Astrocyte (in vitro differentiated cells and primary cell): ENCODE results near the gene SCGB1D2. TPM values are rescaled to one million over a fixed set of nuclear protein-coding genes. Genes with fewer than 3 reads are reported as not detected.

Experiments
- DNase-seq: peaks from one replicate; pipeline ENCODE4 v3.0.0-alpha.2; 2010; ENCODE audit warnings: low read depth
- FAIRE-seq: peaks from 2 replicates; lab custom pipeline; 2011; peaks lifted over from hg19 to GRCh38; lab: Jason Lieb, UNC
- H2AFZ ChIP-seq: 2 replicates; pipeline ENCODE4 v1.6.0; 2012; ENCODE audit warnings: low read depth, low read length, inconsistent platforms
- H3K27ac ChIP-seq: 2 replicates; pipeline ENCODE4 v1.5.1; 2011; ENCODE audit warnings: low read depth, low read length, inconsistent platforms
- H3K27me3 ChIP-seq: 2 replicates; pipeline ENCODE4 v1.6.0; 2011; ENCODE audit warnings: low read length, inconsistent platforms; ENCODE audit not compliant: insufficient read depth
- H3K36me3 ChIP-seq: 2 replicates; pipeline ENCODE4 v1.5.1; 2011; ENCODE audit warnings: low read length, inconsistent platforms; ENCODE audit not compliant: insufficient read depth
- H3K4me1 ChIP-seq: 2 replicates; pipeline ENCODE4 v1.5.1; 2011; ENCODE audit warnings: low read length, inconsistent platforms; ENCODE audit not compliant: insufficient read depth
- H3K4me2 ChIP-seq: 2 replicates; pipeline ENCODE4 v1.6.0; 2012; ENCODE audit warnings: low read length, inconsistent platforms
- H3K4me3 ChIP-seq: 2 replicates; pipeline ENCODE4 v1.5.1; 2011; ENCODE audit warnings: low read depth, mild to moderate bottlenecking, low read length, inconsistent platforms; ENCODE audit not compliant: insufficient read depth
- H3K79me2 ChIP-seq: 2 replicates; pipeline ENCODE4 v1.6.0; 2012; ENCODE audit warnings: mild to moderate bottlenecking, low read length, inconsistent platforms; ENCODE audit not compliant: insufficient read depth
- H3K9ac ChIP-seq: 2 replicates; pipeline ENCODE4 v1.6.0; 2012; ENCODE audit warnings: mild to moderate bottlenecking, low read length, inconsistent platforms
- H3K9me3 ChIP-seq: 2 replicates; pipeline ENCODE4 v1.5.1; 2012; ENCODE audit warnings: low read depth, mild to moderate bottlenecking, low read length, inconsistent platforms; ENCODE audit not compliant: insufficient read depth
- H4K20me1 ChIP-seq: 2 replicates; pipeline ENCODE4 v1.6.0; 2012; ENCODE audit warnings: low read length, inconsistent platforms; ENCODE audit not compliant: insufficient read depth
- H3K27ac Mint-ChIP-seq: one replicate; pipeline ENCODE4 v1.8.0; 2021; ENCODE audit warnings: mild to moderate bottlenecking, mixed read lengths; ENCODE audit not compliant: unreplicated experiment
- H3K27me3 Mint-ChIP-seq: one replicate; pipeline ENCODE4 v1.8.0; 2021; ENCODE audit warnings: low read depth, mixed read lengths; ENCODE audit not compliant: unreplicated experiment
- H3K36me3 Mint-ChIP-seq: one replicate; pipeline ENCODE4 v1.8.0; 2021; ENCODE audit warnings: low read depth, mixed read lengths; ENCODE audit not compliant: unreplicated experiment
- H3K4me1 Mint-ChIP-seq: one replicate; pipeline ENCODE4 v1.8.0; 2021; ENCODE audit warnings: low read depth, mixed read lengths; ENCODE audit not compliant: unreplicated experiment
- H3K4me3 Mint-ChIP-seq: one replicate; pipeline ENCODE4 v1.8.0; 2021; ENCODE audit warnings: mild to moderate bottlenecking, moderate library complexity, mixed read lengths; ENCODE audit not compliant: unreplicated experiment
- H3K9me3 Mint-ChIP-seq: one replicate; pipeline ENCODE4 v1.8.0; 2021; ENCODE audit warnings: mild to moderate bottlenecking, mixed read lengths; ENCODE audit not compliant: unreplicated experiment
- EZH2 ChIP-seq: IDR thresholded peaks from 2 replicates; pipeline ENCODE4 v1.6.1; 2012; ENCODE audit warnings: mild to moderate bottlenecking, low read length, inconsistent platforms; ENCODE audit not compliant: insufficient read depth
- total RNA-seq: library from RNA; stranded (reverse); gene quantifications from 2 replicates; pipeline ENCODE4 v1.2.1, GENCODE V29; 2021
- TF ChIP-seq, protein P1 (sequence below): IDR thresholded peaks from 2 replicates; pipeline ENCODE4 v1.5.1; 2011; ENCODE audit warnings: low read depth, mild to moderate bottlenecking, inconsistent platforms, low read length, moderate library complexity; ENCODE audit not compliant: insufficient read depth

SCGB1D2 gene
- total RNA-seq, 1 donor from 2014 or later: not detected

DNA sequence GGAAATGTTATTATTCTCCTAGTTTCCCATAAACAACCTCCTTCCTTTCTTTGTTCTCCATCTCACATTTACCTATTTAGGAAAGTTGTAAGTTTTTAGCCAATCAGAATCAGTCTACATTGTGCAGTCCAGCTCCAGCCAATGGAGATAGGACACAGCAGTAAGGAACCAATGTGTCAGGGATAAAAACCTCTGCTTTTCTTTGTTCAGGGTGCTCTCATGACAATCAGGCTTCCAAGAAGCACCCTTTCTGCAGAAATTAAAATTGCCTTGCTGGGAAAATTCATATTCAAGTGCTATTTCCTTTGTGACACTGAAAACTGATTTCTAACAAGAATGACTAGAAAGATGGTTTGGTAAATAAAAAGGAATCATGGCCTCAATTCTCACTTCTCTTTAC lies 18.9 kb upstream of the SCGB1D2 start:
- Mint-ChIP-seq H3K27ac (no peak overlapping the region), H3K27me3 (no peaks in the 10 kb centered on the region), H3K4me1 (no peaks in the 10 kb centered on the region), H3K9me3 (peaks cover 15% of the 10 kb centered on the region), H3K36me3 (no peaks in the 10 kb centered on the region), H3K4me3 (no peak overlapping the region)
- Histone ChIP-seq H3K27me3 (no peaks in the 10 kb centered on the region), H3K9ac (no peak overlapping the region), H4K20me1 (no peaks in the 10 kb centered on the region), H3K36me3 (no peaks in the 10 kb centered on the region), H2AFZ (no peak overlapping the region), H3K4me2 (no peak overlapping the region), H3K79me2 (no peaks in the 10 kb centered on the region), H3K27ac (no peak overlapping the region), H3K4me1 (no peaks in the 10 kb centered on the region), H3K9me3 (peaks cover 9% of the 10 kb centered on the region), H3K4me3 (no peak overlapping the region)
- peak; percentile 6 for DNase-seq
- FAIRE-seq: no peak
- TF ChIP-seq EZH2: no peak
- TF ChIP-seq, protein P1, sequence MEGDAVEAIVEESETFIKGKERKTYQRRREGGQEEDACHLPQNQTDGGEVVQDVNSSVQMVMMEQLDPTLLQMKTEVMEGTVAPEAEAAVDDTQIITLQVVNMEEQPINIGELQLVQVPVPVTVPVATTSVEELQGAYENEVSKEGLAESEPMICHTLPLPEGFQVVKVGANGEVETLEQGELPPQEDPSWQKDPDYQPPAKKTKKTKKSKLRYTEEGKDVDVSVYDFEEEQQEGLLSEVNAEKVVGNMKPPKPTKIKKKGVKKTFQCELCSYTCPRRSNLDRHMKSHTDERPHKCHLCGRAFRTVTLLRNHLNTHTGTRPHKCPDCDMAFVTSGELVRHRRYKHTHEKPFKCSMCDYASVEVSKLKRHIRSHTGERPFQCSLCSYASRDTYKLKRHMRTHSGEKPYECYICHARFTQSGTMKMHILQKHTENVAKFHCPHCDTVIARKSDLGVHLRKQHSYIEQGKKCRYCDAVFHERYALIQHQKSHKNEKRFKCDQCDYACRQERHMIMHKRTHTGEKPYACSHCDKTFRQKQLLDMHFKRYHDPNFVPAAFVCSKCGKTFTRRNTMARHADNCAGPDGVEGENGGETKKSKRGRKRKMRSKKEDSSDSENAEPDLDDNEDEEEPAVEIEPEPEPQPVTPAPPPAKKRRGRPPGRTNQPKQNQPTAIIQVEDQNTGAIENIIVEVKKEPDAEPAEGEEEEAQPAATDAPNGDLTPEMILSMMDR: no peak

DNA sequence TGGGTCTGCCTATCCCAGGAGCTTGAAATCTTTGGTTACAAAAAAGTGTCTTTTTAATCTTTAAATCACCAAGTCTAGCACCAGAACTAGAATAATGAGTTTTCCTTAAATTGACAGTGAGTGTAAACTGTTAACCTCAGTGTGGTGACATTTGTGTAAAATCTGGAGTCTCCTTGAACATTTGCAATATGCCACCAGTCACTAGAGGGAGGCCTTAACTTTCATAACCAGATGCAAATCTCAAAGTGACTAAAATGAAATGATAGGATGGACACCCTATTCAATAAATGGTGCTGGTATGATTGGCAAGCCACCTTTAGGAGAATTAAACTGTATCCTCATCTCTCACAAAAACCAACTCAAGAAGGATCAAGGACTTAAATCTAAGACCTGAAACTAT lies 8.3 kb upstream of the SCGB1D2 start:
- Histone ChIP-seq H3K4me1 (no peaks in the 10 kb centered on the region), H3K4me2 (no peak overlapping the region), H2AFZ (no peak overlapping the region), H3K27ac (no peak overlapping the region), H3K9ac (no peak overlapping the region), H3K79me2 (no peaks in the 10 kb centered on the region), H3K36me3 (no peaks in the 10 kb centered on the region), H3K4me3 (no peak overlapping the region), H3K9me3 (no peaks in the 10 kb centered on the region), H3K27me3 (no peaks in the 10 kb centered on the region), H4K20me1 (no peaks in the 10 kb centered on the region)
- no peak for FAIRE-seq
- Mint-ChIP-seq H3K4me3 (no peak overlapping the region), H3K9me3 (peaks cover 5% of the 10 kb centered on the region), H3K36me3 (no peaks in the 10 kb centered on the region), H3K27ac (no peak overlapping the region), H3K27me3 (peaks cover 3% of the 10 kb centered on the region), H3K4me1 (peaks cover 4% of the 10 kb centered on the region)
- DNase-seq: no peak
- TF ChIP-seq EZH2: no peak
- TF ChIP-seq, protein P1: no peak

DNA sequence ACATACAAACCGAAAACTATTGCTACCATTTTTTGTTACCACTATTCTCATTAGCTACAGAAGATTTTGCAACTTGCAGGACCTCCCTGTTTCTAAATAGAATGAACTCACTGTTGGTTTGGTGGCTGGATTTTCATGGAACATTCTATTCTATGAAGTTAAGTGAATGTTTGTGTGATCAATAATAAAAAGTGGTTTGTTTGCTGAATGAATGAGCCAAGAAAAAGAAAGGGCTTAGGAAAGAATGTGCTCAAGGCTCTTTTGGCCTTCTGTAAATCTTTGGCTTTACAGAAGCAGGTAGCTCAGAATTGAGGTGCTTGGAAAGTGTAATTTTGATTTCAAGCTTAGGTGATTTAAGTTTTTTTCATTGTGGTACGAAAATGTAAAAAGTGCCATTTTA lies 5.9 kb upstream of the SCGB1D2 start:
- Mint-ChIP-seq H3K4me3 (no peak overlapping the region), H3K36me3 (no peaks in the 10 kb centered on the region), H3K4me1 (peaks cover 4% of the 10 kb centered on the region), H3K27me3 (peaks cover 6% of the 10 kb centered on the region), H3K27ac (no peak overlapping the region), H3K9me3 (peaks cover 10% of the 10 kb centered on the region)
- Histone ChIP-seq H3K9ac (no peak overlapping the region), H3K4me1 (no peaks in the 10 kb centered on the region), H3K4me3 (no peak overlapping the region), H3K4me2 (no peak overlapping the region), H4K20me1 (no peaks in the 10 kb centered on the region), H3K27ac (no peak overlapping the region), H3K9me3 (no peaks in the 10 kb centered on the region), H3K27me3 (peaks cover 3% of the 10 kb centered on the region), H3K79me2 (no peaks in the 10 kb centered on the region), H2AFZ (no peak overlapping the region), H3K36me3 (no peaks in the 10 kb centered on the region)
- DNase-seq: no peak
- TF ChIP-seq, protein P1: no peak
- no peak for TF ChIP-seq EZH2
- FAIRE-seq: no peak
